Lung microvascular endothelial cell (primary cell): Measurements from ENCODE around the gene KIRREL3. TPM values are rescaled to one million over a fixed set of nuclear protein-coding genes. Genes with fewer than 3 reads are reported as not detected.
"Not testable (repeated sequence)": the region's sequence is repeated elsewhere in the genome, so short reads cannot be mapped to it uniquely, and the experiment has no call there.

Experiments used
- DNase-seq, 2 donors: peaks; one replicate each; pipeline versions ENCODE4 v3.0.0 to v3.0.0-alpha.2; 2010; ENCODE audit warnings: low read depth in 2 of 2
- total RNA-seq: library from RNA; depleted of rRNA; stranded (reverse); fragments of >200 nt; gene quantifications from 2 replicates; pipeline ENCODE4 v1.2.1, GENCODE V29; 2014

KIRREL3 gene
- total RNA-seq, 1 donor from 2014 or later: under 0.01 TPM

DNA sequence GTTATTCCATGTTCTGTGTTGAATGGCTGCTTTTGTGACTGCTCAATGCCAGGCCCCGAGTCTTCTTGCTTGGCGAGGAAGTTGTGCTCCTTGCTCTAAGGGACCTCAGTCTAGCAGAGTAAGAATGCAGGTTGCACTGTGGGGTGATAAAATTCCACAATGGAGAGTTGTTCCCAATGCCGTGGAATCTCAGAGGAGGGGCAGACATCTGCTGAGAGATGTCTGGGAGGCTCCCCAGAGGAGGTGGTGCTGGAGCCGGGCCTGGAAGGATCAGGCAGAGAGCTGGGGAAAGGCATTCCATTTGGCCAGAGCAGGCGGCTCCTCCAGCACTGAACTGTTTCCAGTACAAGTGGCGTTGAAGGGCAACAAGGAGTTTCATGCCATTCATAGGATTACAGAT, 589.9 kb downstream of the KIRREL3 start:
- DNase-seq: no peak

DNA sequence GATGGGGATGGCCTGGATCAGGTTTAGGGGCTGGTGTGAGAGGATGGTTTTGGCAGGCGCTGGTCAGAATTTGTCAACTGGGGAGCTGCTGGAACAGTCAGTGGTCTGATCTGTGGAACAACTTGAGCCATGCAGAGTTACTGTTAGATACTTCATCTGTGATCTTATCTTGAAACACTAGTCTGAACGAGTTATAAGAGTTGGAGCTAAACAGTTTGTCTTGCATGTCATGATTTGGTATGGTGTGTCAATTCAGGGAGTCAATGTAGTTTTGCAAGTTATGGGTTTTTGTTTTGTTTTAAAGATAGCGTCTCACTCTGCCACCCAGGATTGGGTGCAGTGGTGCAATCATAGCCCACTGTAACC, 591.0 kb downstream of the KIRREL3 start:
- DNase-seq: no peak

GRCh38 chr11:126408901-126409619, 591.5 kb downstream of the KIRREL3 start:
- DNase-seq: no peak

DNA sequence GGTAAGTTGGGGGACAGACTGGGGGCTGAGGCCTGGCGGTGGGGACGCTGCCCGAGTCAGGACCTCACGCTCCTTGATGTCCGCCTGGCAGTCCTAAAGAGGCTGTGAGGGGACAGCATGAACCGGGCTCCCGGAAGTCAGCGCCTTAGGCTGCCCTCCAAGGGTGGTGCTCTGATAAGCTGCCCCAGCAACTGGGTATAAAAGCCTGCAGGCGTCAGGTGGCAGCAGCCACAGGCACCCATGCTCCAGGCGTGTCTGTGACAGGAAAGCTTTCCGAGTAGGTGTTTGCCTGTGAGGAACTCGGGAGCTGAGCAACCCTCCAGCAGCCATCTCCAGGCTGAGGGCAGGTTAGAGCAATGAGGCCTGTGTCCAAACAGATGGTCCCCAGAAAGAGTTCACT, 592.1 kb downstream of the KIRREL3 start:
- no peak for DNase-seq

- no peak for DNase-seq
Measured at GRCh38 chr11:126407682-126408288, 592.8 kb downstream of the KIRREL3 start.

DNA sequence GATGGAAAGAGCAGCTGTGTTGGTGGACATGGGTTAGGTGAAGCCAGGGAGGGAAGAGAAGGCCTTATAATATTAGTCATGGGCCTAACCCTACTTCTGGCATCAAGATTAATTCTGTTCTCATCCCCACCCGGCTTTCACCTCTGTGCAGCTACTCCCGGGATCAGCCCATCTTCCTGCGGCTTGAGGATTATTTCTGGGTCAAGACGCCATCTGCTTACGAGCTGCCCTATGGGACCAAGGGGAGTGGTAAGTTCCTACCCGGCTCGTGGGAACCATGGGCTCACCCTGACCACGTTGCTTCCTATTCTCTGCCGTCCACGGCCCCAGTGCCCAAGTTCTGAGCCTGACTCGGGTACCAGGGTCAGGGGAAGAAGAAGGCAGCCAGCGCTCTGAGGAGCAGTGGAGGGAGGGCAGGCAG, 593.5 kb downstream of the KIRREL3 start:
- no peak for DNase-seq

GRCh38 chr11:126406368-126406767, 594.2 kb downstream of the KIRREL3 start:
- no peak for DNase-seq

DNA sequence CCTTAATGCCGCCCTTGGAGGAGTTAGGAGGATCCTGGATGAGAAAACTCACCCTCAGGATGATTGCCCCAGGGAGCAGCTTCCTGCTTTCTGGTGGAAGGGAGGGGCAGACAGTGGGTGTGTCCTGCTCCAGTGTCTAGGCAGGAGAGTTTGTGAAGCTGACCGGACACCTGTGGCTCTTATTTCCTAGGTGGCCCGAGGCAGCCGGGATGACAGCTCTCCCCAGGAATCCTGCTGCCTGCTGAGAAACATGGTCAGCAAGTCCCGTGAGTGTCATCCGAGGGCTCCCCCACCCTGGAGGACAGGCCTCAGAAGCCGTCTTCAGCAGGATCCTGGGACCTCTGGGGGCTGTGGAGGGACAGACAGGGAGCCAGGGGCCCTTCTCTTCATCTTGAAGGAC, 594.7 kb downstream of the KIRREL3 start:
- DNase-seq: no peak

GRCh38 chr11:126405374-126405773, 595.2 kb downstream of the KIRREL3 start:
- DNase-seq: no peak

DNA sequence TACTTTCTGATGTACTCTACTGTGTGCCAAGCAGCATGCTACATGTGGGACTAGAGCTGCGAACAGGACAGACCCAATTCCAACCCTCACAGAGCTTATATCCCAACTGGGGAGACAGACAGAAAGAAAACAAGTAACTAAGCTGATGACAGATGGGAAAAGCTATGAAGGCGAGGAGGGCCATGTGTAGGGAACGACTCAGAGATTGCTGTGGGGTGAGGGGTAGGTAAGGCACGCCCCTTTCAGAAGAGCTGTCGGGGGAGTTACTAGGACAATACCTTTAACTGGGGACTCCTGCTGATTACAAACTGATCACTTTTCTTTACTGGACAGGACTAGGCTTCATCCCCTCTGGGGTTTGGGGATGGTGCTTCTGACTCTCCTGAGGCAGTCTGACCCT, 596.2 kb downstream of the KIRREL3 start:
- no peak for DNase-seq

DNA sequence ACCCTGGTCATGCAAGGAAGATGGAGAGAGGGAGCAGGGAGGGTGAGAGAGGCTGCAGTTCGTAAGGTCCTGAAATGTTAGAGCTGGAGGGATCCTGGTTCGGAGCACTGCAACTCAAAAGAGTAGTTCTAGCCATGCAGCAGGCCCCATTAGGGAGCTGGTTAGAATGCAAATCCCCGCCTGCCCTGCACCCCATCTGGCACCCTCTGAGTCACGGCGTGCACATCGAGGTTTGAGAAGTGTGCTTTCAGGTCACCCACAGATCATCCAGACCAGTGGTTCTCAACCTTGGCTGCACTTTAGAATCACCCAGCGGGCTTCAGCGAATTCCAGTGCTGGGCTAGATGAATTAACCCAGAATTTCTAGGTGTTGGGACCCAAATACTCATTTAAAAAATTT, 596.9 kb downstream of the KIRREL3 start:
- DNase-seq: no peak

DNA sequence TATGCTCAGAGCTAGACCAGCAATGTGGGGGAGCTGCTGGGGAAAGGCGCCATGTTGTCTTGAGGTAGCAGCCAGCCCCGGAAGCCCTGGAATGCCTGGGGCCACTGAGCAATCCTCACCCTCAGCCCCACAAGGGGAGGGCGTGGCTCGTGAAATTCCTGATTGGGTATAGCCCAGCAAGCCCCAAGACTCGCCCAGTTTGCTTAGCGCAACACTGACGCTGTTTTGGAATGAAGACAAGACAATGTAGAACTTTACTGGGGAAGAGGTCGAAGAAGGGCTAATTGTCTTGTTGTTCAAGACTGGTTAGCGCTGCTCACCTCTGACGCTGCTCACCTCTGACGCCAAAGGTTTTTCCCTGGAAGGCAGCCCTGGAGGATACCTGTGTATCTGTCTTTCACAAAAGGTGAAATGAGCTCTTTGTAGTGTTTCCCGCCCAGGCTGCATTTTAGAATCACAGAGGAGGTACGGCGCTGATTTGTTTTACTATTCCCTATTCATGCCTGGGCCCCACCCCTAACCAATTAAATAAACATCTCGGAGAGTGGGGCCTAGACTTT, 597.5 kb downstream of the KIRREL3 start:
- DNase-seq: no peak

DNA sequence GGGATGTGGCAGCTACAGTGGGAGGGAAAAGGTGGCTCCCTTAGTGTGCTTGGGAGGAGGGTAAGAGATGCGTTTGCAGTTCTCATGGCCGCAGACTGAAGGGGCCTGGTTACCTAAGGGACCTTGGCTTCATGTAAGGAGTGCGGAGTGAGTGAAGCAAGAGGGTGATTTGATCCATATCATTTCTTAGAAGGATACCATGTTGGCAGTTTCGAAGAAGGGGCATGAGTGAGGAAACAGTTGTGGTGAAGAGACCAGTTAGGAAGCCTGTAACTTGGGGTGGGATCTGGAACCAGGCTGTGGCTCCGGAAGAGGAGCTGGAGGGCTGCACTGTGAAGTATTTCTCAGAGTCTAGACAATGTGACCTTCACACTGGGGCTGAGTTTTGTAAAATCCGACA, 600.1 kb downstream of the KIRREL3 start:
- no peak for DNase-seq

DNA sequence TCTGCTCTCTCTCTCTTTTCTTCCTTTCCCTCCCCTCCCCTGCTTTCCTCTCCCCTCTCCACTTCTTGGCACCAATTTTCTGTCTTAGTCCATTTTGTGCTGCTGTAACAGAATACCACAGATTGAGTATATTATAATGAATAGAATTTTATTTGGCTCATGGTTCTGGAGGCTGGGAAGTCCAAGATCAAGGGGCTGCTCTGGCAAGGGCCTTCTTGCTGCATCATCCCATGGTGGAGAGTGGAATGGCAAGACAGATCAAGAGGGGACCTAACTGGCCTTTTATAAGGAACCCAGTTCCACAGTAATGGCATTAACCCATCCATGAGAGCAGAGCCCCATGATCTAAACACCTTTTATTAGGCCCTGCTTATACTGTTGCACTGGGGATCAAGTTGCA, 600.6 kb downstream of the KIRREL3 start:
- DNase-seq: no peak

GRCh38 chr11:126398721-126399120, 601.8 kb downstream of the KIRREL3 start:
- DNase-seq: no peak

DNA sequence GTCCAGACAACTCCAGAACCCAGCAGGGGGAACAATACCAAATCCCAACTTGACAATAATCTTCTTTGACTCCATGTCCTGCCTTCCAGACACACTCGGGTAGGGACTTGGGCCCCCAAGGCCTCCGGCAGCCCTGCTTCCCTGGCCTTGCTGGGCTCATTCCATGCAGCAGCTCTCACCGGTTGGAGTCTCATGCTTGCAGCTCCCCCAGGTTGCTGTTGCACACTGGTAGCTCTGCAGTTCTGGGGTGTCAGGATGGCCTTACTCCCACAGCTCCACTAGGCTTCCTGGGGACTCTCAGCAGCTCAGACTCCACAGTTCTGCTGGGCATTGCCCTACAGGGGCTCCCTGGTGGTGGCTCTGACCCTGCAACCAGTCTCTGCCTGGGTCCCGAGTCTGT, 602.3 kb downstream of the KIRREL3 start:
- DNase-seq: no peak

DNA sequence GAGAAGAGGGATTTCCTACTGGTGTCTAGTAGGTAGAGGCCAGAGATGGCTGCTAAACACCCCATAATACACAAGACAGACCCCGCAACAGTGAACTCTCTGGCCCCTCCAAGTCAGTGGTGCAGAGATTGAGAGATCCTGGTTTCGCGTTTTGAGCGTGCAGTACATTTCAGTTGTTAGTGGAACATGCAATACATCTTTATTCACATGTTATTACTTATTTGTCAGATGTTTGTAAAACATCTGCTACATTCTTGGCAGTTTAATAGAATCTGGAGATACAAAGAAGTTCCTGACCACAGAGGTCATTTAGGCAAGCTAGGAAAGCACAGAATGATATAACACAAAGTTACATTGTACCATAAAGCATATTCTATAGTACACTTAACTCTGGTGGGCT, 603.6 kb downstream of the KIRREL3 start:
- no peak for DNase-seq

GRCh38 chr11:126396266-126396665, 604.3 kb downstream of the KIRREL3 start:
- not testable (repeated sequence) for DNase-seq

DNA sequence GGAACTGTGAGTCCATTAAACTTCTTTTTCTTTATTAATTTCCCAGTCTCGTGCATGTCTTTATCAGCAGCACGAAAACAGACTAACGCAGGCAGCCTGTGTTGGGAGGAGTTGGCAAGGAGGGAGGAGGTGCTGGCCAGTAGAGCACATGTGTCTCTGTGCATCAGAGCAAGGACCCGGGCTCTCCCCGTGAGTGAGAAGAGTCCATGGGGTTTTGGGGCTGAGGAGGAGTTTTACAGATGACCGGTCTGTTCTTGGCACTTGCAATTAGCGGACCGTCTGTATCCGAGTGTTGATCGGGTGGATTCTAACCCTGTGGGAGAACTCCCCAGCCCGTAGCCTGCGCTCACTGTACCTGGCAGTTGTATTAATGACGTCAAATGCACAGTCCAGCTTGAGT, 604.8 kb downstream of the KIRREL3 start:
- not testable (repeated sequence) for DNase-seq

DNA sequence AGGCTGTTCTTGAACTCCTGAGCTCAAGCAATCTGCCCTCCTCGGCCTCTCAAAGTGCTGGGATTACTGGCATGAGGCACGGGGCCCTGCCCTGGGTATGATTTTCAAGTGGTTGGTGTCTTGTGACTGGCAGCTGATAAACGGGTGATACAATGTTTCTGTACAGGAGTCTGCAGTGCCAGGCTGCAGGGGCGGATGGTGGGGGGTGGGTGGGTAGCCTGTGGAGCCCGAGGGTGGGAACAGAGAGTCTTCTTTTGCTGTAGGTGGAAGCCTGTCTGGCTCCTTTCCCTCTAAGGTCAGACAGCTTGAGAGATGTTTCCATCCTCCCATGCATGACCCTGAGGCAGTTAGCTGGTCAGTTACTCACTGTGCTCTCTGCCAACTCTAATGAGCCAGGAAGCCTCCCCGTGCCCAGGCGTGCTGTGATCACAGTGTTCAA, 605.9 kb downstream of the KIRREL3 start:
- DNase-seq: not testable (repeated sequence)

DNA sequence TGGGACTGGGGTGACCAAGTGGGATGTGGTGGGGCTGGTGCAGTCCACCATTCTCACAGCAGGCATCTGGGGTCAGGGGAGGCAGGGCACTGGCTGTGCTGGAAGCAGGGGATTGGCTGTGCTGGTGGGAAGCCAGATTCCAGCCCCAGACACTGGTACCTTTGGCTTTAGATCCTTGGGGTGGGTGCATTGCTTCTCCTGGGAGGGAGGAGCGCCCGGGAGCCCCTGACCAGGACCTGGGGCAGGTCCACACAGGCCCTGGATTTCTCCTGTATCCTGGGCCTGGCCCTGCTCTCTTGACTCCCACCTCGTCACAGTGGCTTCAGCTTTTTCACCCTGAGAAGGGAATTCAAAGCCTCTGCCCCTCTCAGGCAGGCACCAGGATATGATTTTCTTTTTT, 606.5 kb downstream of the KIRREL3 start:
- no peak for DNase-seq

DNA sequence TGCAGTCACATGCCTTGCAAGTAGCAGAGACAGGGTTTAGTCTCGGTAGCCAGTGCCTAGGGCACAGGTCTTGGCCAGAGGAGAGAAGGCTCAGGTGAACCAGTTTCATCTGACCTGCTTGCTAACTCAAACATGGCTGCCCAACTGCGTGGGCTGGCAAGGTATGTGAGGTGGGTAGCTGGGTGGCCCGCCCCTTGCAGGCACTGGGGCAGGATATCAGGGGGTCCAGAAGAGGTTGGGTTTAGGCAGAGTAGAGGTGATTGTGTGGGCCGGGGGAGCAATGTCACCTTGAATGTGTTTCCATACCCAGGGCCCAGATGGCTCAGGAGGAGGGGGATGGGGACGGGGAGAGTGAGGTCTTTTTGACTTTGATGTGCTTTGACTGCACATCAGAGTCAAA, 607.4 kb downstream of the KIRREL3 start:
- no peak for DNase-seq

GRCh38 chr11:126392633-126393013, 607.9 kb downstream of the KIRREL3 start:
- DNase-seq: no peak
